Mesendoderm (in vitro differentiated cells): ENCODE results near the gene HECTD2.

ENCODE experiments used
- DNase-seq: peaks from one replicate; pipeline ENCODE4 v3.0.0; 2013
- H2AK5ac ChIP-seq: 2 replicates; pipeline ENCODE4 v1.6.1; 2013; ENCODE audit warnings: low read length, inconsistent platforms
- H2BK120ac ChIP-seq: 2 replicates; pipeline ENCODE4 v1.6.1; 2013; ENCODE audit warnings: low read depth, mild to moderate bottlenecking, low read length, moderate library complexity, mixed read lengths
- H2BK15ac ChIP-seq: replicated peaks from 2 replicates; pipeline ENCODE4 v1.6.1; 2013; ENCODE audit warnings: low read depth, mild to moderate bottlenecking, moderate library complexity
- H2BK5ac ChIP-seq: 2 replicates; pipeline ENCODE4 v1.6.1; 2013; ENCODE audit warnings: low read length, inconsistent platforms
- H3K18ac ChIP-seq: 2 replicates; pipeline ENCODE4 v1.6.1; 2013; ENCODE audit warnings: mild to moderate bottlenecking, low read length, mixed read lengths
- H3K23ac ChIP-seq: one replicate; pipeline ENCODE4 v1.6.1; 2013; ENCODE audit warnings: low read length
- H3K27ac ChIP-seq: 2 replicates; pipeline ENCODE4 v1.5.1; 2013; ENCODE audit warnings: low read depth, mild to moderate bottlenecking, inconsistent platforms, low read length, moderate library complexity
- H3K27me3 ChIP-seq: 2 replicates; pipeline ENCODE4 v1.6.1; 2013; ENCODE audit warnings: low read length, control low read depth, mild to moderate bottlenecking, inconsistent platforms; ENCODE audit not compliant: insufficient read depth, poor library complexity
- H3K36me3 ChIP-seq: 2 replicates; pipeline ENCODE4 v1.6.1; 2013; ENCODE audit warnings: low read length, inconsistent platforms; ENCODE audit not compliant: control insufficient read depth, insufficient read depth
- H3K4ac ChIP-seq: one replicate; pipeline ENCODE4 v1.6.1; 2013; ENCODE audit warnings: low read depth, mild to moderate bottlenecking, low read length, moderate library complexity
- H3K4me1 ChIP-seq: 2 replicates; pipeline ENCODE4 v1.6.1; 2013; ENCODE audit warnings: low read depth, low read length, inconsistent platforms; ENCODE audit not compliant: control insufficient read depth
- H3K4me2 ChIP-seq: 2 replicates; pipeline ENCODE4 v1.6.1; 2013; ENCODE audit warnings: low read length
- H3K4me3 ChIP-seq: 2 replicates; pipeline ENCODE4 v1.5.1; 2013; ENCODE audit warnings: mild to moderate bottlenecking, low read length
- H3K56ac ChIP-seq: one replicate; pipeline ENCODE4 v1.6.1; 2013; ENCODE audit warnings: low read length
- H3K79me1 ChIP-seq: 2 replicates; pipeline ENCODE4 v1.6.1; 2013; ENCODE audit warnings: low read length, inconsistent platforms
- H3K79me2 ChIP-seq: 2 replicates; pipeline ENCODE4 v1.6.1; 2013; ENCODE audit warnings: mild to moderate bottlenecking, low read length; ENCODE audit not compliant: control insufficient read depth, insufficient read depth
- H3K9ac ChIP-seq: 2 replicates; pipeline ENCODE4 v1.6.1; 2013; ENCODE audit warnings: low read length, inconsistent platforms
- H4K5ac ChIP-seq: one replicate; pipeline ENCODE4 v1.6.1; 2013; ENCODE audit warnings: low read length
- H4K8ac ChIP-seq: one replicate; pipeline ENCODE4 v1.6.1; 2013; ENCODE audit warnings: low read depth, mild to moderate bottlenecking, control low read depth, low read length, moderate library complexity
- WGBS: extraction: QIAGEN DNeasy Blood & Tissue Kit; methylation state at CpG from one replicate; pipeline ENCODE4 v1.1.7; 2013; ENCODE audit warnings: low lambda C conversion rate, missing lambda C conversion rate; ENCODE audit not compliant: insufficient coverage; ENCODE audit errors: extremely low coverage; 5-methylcytosine and 5-hydroxymethylcytosine counted together

HECTD2 gene

DNA sequence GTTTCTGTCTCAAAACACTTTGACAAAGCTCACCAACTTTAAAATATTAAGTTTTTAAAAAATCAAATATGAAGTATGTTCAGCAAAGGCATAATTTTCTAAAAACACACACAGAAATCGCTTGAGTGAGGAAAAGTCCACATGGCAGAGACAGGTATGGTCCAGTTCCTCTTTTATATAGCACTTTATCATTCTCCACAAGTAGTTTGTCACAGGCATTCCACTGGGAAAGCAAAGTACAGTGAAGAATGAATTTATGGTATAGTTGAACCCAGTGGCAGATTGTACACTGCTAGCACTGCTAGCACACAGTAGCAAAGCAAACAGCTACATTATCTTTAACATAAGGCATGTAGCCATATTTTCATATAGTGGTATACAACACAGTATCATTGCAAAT lies 102.3 kb downstream of the HECTD2 start:
- Histone ChIP-seq H2AK5ac (no peak overlapping the region), H2BK5ac (no peak overlapping the region), H4K5ac (no peak overlapping the region), H2BK120ac (no peak overlapping the region), H3K9ac (no peak overlapping the region), H3K4me2 (no peak overlapping the region), H3K36me3 (no peaks in the 10 kb centered on the region), H3K4ac (no peak overlapping the region), H3K56ac (no peak overlapping the region), H3K4me1 (no peaks in the 10 kb centered on the region), H3K4me3 (no peak overlapping the region), H3K27me3 (no peaks in the 10 kb centered on the region), H2BK15ac (no peak overlapping the region), H3K27ac (no peak overlapping the region), H3K79me2 (no peaks in the 10 kb centered on the region), H3K18ac (no peak overlapping the region), H3K79me1 (no peaks in the 10 kb centered on the region), H3K23ac (no peak overlapping the region), H4K8ac (no peak overlapping the region)
- WGBS, result no CpG with 5 or more reads among the region's 1 CpG
- no peak for DNase-seq

DNA sequence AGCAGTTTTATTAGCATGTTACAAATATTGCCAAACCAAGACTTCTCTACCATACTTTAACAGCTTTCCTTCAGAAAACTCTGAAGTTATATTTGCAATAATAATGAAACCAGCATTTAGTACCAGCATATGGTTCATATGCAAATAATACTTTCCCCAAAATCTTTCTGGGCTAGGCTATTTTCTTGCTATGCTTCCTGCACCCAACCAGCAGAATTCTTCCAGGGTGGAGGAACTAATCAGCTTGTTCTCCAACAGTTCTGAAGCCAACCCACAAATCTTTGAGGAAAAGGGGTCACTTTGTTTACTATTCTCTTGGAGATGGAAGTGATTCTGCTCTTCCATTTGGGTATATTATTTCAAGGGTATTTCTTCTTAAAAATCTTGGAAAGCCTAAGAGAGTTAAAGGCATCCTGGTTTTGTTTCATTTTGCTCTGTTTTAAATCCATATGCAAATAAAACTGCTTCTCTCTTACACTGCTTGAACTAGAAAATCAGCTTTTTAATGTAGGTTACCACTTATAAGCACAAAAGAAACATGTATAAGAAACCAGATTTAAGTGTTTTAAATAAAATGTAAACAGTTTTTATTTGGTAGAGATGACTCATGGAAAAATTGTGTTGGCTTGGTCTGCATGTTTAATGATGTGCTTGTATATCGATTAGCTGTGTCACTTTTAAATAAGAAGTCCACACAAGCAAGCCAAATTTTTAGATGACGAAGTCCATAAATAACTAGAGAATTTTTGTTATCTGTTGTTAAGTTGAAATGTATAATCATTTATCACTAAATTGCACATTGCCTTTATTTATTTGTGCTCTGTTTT lies 103.7 kb downstream of the HECTD2 start:
- no peaks in the 10 kb centered on the region for H3K79me1 ChIP-seq
- no peak overlapping the region for H3K18ac ChIP-seq
- no peaks in the 10 kb centered on the region for H3K27me3 ChIP-seq
- H3K4ac ChIP-seq, result no peak overlapping the region
- no peak overlapping the region for H2BK15ac ChIP-seq
- no peak overlapping the region for H3K23ac ChIP-seq
- H2BK120ac ChIP-seq, result no peak overlapping the region
- H2BK5ac ChIP-seq, result no peak overlapping the region
- H3K9ac ChIP-seq, result no peak overlapping the region
- no peaks in the 10 kb centered on the region for H3K36me3 ChIP-seq
- H2AK5ac ChIP-seq, result no peak overlapping the region
- H4K8ac ChIP-seq, result no peak overlapping the region
- H3K27ac ChIP-seq, result no peak overlapping the region
- no peak overlapping the region for H3K4me3 ChIP-seq
- H3K56ac ChIP-seq, result no peak overlapping the region
- H3K4me1 ChIP-seq, result no peaks in the 10 kb centered on the region
- H4K5ac ChIP-seq, result no peak overlapping the region
- H3K4me2 ChIP-seq, result no peak overlapping the region
- no peaks in the 10 kb centered on the region for H3K79me2 ChIP-seq
- DNase-seq, result no peak
- WGBS, result no CpG with 5 or more reads among the region's 2 CpGs

DNA sequence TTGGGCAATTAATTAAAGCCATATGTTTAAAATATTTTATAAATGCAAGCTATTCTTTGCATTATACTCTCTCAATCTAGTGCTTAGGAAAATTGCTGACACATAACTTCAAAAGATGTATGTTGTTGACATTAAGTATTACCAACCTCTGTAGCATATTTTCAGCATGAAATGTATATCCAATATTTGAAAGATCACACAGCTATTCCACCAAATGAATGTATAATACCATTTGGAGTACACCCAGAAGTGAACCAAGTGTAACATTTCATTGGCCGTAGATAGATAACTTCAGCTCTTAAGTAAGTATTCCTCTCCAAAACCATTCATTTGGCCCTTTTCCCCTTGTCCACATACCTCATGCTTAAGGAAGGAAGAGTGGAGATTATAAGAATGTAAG lies 104.6 kb downstream of the HECTD2 start:
- Histone ChIP-seq H3K23ac (no peak overlapping the region), H3K79me2 (no peaks in the 10 kb centered on the region), H4K5ac (no peak overlapping the region), H3K27ac (no peak overlapping the region), H3K4me2 (no peak overlapping the region), H2BK120ac (no peak overlapping the region), H3K27me3 (no peaks in the 10 kb centered on the region), H4K8ac (no peak overlapping the region), H2AK5ac (no peak overlapping the region), H3K18ac (no peak overlapping the region), H3K79me1 (no peaks in the 10 kb centered on the region), H2BK15ac (no peak overlapping the region), H3K4me3 (no peak overlapping the region), H3K56ac (no peak overlapping the region), H3K4ac (no peak overlapping the region), H3K36me3 (no peaks in the 10 kb centered on the region), H3K4me1 (no peaks in the 10 kb centered on the region), H3K9ac (no peak overlapping the region), H2BK5ac (no peak overlapping the region)
- DNase-seq, result no peak
- WGBS, result no CpG with 5 or more reads among the region's 1 CpG

DNA sequence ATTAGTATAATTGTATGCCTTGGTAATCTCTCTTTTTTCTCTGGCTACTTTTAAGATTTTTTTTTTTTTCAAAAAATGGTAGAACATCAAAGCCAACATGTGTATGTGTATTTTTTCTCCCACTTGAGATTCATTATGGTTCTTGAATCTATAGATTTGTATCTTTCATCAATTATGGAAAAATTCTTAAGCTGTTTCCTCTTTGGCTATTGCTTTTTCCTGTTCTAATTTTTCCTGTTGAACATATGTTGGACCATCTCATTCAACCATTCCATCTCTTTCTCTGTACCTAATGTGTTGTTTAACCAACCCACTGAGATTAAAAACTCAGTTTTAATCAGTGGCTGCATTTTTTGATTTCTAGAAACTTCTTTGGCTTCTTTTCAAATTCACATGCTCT lies 107.2 kb downstream of the HECTD2 start:
- Histone ChIP-seq H4K8ac (no peak overlapping the region), H2BK15ac (no peak overlapping the region), H3K36me3 (no peaks in the 10 kb centered on the region), H3K23ac (no peak overlapping the region), H3K27ac (no peak overlapping the region), H3K4me2 (no peak overlapping the region), H3K27me3 (no peaks in the 10 kb centered on the region), H3K79me1 (no peaks in the 10 kb centered on the region), H3K4me1 (no peaks in the 10 kb centered on the region), H3K56ac (no peak overlapping the region), H3K4me3 (no peak overlapping the region), H2AK5ac (no peak overlapping the region), H4K5ac (no peak overlapping the region), H3K9ac (no peak overlapping the region), H3K18ac (no peak overlapping the region), H2BK120ac (no peak overlapping the region), H2BK5ac (no peak overlapping the region), H3K79me2 (no peaks in the 10 kb centered on the region), H3K4ac (no peak overlapping the region)
- DNase-seq, result no peak

DNA sequence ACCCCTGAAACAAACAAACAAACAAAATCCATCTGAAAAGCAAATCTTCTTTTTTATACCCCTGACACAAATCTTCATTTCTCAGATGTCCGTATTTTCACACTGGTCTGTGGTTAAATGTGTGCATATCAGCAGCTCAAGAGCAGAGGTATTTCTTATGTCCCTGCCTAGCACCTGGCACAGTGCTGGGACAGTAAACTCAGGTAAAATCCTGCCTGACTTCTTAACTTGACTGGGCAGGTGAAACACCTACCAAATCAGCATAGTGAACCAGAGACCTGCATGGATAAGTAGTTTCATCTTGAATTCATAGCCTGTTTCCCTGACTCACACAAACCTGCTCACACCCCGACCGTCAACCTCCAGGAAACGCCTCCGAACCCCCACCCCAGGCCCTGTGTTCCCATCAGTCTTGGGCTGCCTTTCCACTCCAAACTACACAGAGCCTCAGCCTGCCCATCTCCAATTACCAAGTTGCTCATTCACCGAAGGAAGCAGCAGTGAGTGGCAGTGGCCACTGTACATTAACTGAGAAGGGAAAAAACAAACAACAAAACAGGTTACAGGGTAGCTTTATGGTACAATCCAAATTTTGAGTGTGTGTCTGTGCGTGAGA lies 109.9 kb downstream of the HECTD2 start:
- H4K5ac ChIP-seq, result no peak overlapping the region
- H3K27ac ChIP-seq, result no peak overlapping the region
- H3K4me1 ChIP-seq, result no peaks in the 10 kb centered on the region
- H3K4me3 ChIP-seq, result no peak overlapping the region
- H3K79me2 ChIP-seq, result no peaks in the 10 kb centered on the region
- no peak overlapping the region for H2BK120ac ChIP-seq
- H3K27me3 ChIP-seq, result no peaks in the 10 kb centered on the region
- no peak overlapping the region for H3K23ac ChIP-seq
- H3K4ac ChIP-seq, result no peak overlapping the region
- H2BK15ac ChIP-seq, result no peak overlapping the region
- DNase-seq, result no peak
- H3K18ac ChIP-seq, result no peak overlapping the region
- no peak overlapping the region for H4K8ac ChIP-seq
- no peak overlapping the region for H2BK5ac ChIP-seq
- no peaks in the 10 kb centered on the region for H3K79me1 ChIP-seq
- no peak overlapping the region for H2AK5ac ChIP-seq
- H3K56ac ChIP-seq, result no peak overlapping the region
- no peak overlapping the region for H3K9ac ChIP-seq
- WGBS, result no CpG with 5 or more reads among the region's 7 CpGs
- no peaks in the 10 kb centered on the region for H3K36me3 ChIP-seq
- H3K4me2 ChIP-seq, result no peak overlapping the region

DNA sequence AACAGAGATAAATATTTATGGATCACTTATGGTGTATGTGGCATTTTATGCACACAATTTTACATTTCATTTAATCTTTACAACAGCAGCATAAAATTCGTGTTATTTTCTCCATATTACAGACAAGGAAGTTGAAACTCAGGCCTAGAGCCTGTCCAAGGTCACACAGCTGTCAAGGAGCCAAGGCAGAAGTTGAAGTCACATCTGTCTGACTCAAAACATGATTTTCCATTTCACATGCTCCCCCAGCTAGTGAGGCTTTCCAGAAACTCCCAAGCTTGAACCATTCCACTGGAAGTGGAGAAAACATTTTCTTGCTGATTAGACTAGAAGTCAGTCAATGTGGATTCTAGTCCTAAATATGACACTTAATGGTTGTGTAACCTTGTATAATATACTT lies 110.5 kb downstream of the HECTD2 start:
- Histone ChIP-seq H3K4me2 (no peak overlapping the region), H2BK15ac (no peak overlapping the region), H3K4ac (no peak overlapping the region), H2AK5ac (no peak overlapping the region), H3K4me1 (no peaks in the 10 kb centered on the region), H4K8ac (no peak overlapping the region), H3K56ac (no peak overlapping the region), H2BK5ac (no peak overlapping the region), H4K5ac (no peak overlapping the region), H3K4me3 (no peak overlapping the region), H3K36me3 (no peaks in the 10 kb centered on the region), H2BK120ac (no peak overlapping the region), H3K18ac (no peak overlapping the region), H3K27me3 (no peaks in the 10 kb centered on the region), H3K79me2 (no peaks in the 10 kb centered on the region), H3K27ac (no peak overlapping the region), H3K23ac (no peak overlapping the region), H3K79me1 (no peaks in the 10 kb centered on the region), H3K9ac (no peak overlapping the region)
- no peak for DNase-seq
- WGBS, result no CpG with 5 or more reads among the region's 1 CpG
